HG03460 (cell line): Measurements from ENCODE around the gene BLCAP.

Experiments
- ATAC-seq: cut with Tn5 transposase; IDR thresholded peaks from one replicate; pipeline ENCODE4 v1.9.1; 2021; ENCODE audit not compliant: unreplicated experiment

BLCAP gene

DNA sequence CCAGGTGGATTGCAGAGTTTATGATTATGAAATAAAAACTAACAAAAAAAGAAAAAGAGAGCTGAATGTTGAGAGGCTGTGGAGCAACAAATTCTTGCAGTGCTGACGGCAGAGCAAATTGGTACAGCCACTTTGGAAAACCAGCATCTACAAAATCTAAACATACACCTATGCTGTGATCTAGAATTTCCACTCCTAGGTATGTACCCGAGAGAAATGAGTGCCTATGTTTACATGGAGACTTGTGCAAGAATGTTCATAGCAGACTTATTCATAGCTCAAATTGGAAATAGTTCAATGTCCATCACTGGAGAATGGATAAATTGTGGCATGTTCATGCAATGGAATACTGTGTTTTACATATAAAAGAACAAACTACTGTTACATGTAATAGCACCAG is 3.0 kb upstream of the BLCAP start:
- no peak for ATAC-seq

DNA sequence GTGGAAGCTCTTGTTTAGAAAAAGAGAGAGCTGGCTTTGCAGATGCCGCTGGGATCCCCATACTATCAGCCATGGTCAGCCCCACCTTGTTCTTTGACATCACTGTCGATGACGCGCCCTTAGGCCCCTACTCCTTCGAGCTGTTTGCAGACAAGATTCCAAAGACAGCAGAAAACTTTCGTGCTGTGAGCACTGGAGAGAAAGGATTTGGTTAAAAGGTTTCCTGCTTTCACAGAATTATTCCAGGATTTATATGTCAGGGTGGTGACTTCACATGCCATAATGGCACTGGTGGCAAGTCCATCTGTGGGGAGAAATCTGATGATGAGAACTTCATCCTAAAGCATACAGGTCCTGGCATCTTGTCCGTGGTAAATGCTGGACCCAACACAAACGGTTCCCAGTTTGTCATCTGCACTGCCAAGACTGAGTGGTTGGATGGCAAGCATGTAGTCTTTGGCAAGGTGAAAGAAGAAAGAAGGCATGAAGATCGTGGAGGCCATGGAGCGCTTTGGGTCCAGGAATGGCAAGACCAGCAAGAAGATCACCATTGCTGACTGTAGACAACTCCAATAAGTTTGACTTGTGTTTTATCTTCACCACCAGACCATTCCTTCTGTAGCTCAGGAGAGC is 2.4 kb upstream of the BLCAP start:
- ATAC-seq: no peak

DNA sequence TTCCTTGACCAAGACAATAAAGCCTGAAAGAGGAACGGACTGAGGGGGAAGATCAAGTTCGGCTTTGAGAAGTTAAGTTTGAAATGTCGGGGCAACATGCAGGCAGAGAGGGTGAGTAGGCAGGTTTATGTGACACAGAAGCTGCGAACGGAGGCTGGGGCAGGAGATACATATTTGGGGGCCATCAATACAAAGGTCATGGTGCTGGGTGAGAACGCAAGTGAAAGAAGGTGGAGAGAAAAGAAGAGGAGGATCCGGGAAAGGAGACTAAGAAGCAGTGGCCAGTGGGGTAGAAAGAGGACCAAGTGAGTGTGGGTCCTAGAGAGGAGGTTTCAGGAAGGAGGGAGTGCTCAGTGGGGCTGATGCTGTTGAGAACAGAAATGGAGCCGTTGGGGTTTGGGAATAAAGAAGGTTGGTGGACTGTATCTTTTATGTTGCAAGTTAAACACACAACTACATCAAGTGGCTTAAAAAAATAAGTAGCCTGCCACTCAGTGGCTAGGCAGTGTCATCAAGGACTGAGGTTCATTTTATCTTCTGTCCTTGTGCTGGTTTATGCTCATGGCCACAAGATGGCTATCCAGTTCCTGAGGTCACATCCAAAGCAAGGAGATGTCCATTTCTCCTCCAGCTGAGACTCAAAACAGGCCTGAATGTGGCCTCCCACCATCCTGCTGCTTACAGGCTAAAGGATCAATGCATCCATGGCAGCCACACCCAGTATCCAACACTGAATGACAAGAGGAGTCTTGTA is 1.7 kb upstream of the BLCAP start:
- ATAC-seq: no peak

DNA sequence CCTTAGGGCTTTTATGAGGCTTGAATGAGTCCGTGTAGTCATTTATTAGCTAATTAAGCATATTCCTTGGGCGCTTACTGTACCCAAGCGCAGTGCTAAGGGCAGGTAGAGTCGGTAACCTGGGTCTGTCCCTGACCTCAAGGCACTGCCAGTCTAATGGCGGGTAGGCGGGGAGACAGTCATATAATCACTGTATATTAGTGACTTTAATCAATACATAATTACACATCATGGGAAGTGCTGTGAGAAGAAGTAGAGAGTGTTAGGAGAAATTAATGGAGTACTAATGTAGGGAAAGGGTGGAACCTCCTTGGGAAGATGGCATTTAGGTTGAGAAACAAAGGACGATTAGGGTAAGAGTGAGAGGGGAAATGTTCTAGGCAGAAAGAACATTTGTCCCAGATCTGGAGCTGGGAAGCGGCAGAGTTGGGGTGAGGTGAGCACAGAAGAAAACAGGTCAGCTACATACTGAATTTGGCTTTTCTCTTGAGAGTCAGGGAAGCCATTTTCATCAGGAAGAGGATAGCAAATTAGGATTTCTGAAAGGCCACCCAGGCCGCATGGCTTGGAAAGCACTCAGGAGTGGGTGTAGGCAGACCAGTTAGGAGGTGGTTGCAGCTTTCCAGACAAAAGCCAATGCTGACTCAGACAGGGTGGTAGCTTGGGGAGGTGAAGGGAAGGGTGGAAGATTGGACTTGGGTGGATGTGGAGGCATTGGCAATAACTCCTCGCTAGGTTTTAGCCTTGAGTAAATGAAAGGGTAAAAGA is 954 bp upstream of the BLCAP start:
- ATAC-seq: no peak

DNA sequence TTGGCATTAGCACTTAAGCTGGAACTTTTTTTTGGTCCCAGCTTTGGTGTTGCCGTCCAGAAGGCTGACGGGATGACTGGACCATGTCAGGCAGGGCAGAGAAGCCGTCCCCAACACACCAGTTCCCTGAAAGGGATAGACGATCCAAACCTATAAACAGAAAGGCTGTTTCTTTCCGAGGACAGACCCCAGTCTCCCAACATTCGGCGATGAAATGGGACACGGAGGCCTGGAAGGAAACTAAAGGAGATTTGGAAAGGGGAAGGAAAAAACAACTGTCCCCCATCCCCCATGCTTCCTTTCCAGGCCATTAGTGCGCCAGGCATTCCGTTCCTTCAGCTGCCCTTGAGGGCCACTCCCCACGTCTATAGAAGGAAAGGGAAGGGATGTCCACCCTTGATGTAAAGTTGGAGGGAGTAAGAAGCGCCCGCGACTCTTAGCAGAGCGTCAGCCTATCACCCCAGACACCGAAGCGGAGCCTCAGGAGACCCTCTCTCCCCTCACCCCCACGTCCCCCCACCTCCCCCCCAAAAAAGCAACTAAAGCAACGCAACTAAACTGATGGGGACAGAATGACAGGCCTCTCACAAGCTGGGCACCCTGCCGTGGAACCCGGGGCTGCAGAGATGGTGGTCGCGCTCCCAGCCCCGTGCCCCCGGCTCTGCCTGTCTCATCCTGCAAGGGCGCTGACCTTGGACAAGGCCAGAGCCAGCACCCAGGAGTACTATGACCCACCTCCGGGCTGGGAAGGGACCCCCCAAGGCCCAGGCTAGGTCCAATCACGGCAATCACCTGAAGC is 638 bp downstream of the BLCAP start:
- no peak for ATAC-seq

DNA sequence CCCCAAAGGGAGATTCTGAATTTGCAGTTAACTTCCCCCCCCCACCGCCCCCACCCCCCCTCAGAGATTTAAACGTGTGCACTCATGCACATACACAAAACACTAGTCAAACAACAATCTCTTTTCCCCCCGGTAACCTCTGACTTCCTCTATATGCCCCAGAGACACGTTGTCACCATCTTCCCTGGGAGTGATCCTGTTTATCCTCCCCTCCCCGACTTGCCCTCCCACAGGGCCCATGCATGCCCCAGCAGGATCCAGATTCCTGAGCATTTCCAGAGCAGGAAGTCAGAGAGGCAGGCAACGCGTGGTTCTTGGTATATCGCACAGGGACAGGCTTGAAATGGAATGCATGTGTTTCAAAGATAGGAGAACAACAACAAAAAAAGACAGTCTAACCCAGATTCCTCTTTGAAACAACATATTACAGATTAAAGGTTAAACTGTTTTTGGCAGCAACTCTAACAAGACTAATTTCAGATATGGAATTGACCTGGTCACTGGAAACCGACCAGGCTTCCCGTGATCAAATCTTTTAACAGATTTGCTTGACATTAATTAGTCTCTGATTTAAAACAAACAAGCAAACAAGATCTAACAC is 1.3 kb downstream of the BLCAP start:
- ATAC-seq: no peak

DNA sequence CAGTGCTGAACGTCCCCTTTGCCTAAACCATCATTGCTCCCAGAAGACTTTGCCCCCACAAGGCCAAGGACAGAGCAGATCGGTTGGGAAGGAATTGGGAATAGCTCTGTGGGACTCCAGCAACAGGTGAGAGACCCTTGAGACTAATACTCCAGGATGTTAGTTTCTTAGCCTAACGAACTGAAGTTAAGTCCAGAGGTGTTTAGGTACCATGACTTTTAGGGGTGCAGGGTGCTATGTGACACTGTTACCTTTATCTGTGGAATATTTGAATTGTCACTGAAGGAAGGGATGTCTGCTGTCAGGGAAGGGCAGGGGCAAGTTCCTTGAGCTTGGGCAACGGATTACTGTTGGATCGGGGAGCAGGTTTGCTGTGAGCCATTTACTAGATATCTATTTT is 1.9 kb downstream of the BLCAP start:
- no peak for ATAC-seq

DNA sequence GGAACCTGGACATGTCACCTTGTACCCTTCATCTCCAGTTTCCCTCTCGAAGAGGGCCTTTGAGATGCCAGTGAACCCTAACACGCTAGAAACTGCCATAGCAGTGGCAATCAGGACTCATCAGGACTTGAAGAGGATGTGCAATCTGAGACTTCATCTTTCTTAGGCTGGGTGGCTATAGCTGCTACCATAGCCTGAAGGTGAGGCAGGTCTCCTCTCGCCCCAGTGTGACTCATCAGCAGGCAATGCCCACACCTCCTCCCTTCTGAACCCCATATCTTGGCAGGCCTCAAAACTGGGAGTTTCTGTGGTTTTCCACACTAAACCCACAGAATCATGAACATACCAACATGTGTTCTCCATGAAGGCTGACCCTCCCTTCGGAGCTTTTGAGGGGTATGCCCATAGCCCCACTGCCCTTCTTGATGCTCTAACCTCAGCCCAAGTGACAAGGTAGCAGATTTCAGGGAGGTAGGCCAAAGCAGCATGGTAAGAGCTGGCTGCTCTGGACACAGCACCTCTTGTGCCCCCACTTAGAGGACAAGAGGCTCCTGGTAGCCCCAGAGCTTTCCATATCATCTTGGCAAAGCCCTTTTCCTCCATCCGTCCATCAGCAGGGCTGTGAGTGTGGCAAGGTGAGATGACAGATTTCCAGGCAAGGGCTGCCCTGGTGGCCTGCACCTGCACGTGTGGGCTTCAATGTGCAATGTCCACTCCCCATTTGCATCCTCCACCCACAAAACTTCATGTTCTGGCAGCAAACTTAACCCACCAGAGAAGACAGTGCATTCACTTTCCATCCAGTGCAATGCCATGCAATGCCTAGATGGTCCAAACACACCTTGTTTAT is 2.6 kb downstream of the BLCAP start:
- no peak for ATAC-seq

DNA sequence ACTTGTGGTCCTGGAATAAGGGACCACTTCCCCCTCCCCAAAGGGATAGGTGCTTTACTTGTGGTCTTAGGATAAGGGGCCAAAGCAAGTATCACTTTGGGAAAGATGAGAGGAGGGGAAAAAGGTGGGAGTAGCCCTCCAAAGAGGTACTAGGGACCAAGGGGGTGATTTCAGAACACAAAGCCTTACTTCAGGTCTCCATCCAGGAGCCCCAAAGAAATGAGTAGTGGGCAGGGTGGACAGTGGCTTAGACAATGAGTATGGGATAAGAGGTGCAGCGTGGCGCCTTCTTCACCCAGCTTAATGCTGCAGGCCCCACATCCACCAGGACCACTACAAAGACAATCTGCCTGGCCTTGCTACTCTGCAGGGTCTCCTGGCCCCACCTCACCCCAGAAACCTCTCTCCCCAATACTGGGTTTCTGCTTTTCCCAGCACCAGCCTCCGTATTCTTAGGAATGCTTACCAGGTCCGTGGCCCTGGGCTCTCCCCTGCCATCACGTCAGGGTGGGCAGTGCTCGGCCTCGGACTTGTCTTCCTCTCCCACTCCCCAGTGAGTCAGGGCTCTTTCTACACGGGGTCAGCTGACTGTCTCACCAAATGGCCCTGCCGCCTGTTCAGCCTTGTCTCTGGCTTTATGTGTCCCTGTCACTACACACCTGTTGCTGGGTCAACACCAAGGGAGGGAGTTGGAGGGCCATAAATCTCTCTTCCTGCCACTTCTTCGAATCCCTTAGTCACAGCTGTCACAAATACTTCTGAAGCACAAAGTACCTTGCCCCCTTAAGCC is 3.6 kb downstream of the BLCAP start:
- ATAC-seq: no peak

DNA sequence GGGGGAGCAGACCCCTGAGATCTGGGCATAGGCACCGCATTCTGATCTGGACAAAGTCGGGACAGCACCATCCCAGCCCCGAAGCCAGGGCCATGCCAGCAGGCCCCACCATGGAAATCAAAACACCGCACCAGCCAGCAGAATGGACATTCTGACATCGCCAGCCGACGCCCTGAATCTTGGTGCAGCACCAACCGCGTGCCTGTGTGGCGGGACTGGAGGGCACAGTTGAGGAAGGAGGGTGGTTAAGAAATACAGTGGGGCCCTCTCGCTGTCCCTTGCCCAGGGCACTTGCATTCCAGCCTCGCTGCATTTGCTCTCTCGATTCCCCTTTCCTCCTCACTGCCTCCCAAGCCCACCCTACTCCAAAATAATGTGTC is 4.7 kb downstream of the BLCAP start:
- ATAC-seq: no peak

DNA sequence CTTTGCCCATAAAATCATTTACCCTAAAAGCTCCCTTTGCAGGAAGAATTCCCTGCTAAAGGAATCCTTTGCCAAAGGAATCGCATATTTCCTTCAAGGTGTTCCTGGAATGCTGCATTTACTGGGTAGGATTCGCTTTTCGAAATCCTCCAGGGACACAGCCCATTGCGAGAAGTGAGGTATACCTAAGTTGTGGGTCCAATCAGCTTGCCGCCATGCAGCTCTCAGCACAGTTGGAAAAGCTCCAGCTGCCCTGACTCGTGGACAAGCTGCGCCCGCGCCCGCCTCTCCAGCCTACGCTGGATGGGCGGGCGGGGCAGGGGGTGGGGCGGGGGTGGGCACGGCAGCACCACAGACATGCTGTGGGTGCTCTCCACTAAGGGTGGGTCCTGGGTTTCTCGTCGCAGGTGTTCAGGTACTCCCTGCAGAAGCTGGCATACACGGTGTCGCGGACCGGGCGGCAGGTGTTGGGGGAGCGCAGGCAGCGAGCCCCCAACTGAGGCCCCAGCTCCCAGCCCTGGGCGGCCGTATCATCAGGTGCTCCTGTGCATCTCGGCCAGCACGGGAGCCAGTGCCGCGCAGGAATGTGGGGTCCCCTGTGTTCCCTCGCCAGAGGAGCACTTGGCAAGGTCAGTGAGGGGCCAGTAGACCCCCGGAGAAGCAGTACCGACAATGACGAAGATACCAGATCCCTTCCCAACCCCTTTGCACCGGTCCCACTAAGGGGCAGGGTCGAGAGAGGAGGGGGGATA is 5.2 kb downstream of the BLCAP start:
- no peak for ATAC-seq

DNA sequence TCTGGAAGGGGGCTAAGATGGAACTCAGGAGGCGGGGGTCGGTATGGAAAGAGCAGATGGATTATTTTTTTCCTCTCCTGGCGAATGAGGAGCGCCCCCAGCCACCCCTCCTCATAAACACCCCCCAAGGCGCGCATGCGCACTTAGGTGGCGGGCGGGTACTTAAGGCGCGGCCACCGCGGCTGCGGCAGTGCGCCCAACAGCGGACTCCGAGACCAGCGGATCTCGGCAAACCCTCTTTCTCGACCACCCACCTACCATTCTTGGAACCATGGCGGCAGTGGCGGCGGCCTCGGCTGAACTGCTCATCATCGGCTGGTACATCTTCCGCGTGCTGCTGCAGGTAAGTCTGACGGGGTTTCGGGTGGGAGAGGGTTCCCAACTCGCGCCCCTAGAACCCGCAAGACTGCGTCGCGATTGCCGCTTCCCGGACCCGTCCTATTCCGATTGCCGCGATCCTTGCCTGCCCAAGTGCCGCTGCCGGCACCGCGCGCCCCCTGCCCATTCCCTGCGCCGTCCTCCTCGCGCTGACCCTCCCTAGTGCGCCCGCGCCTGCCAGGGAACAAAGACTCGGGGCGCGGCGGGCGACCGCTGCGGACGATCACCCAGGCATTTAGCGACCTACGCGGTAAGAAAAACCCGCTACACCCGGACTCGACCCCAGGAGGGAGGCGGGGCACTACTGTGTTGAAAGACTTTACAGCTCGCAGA is 6.5 kb downstream of the BLCAP start, which contains the start of gene NNAT:
NNAT (plus strand) TSS at position 190 of the 711 bp plus-strand sequence; CDS start at position 272, 82 bp downstream.
- no peak for ATAC-seq

DNA sequence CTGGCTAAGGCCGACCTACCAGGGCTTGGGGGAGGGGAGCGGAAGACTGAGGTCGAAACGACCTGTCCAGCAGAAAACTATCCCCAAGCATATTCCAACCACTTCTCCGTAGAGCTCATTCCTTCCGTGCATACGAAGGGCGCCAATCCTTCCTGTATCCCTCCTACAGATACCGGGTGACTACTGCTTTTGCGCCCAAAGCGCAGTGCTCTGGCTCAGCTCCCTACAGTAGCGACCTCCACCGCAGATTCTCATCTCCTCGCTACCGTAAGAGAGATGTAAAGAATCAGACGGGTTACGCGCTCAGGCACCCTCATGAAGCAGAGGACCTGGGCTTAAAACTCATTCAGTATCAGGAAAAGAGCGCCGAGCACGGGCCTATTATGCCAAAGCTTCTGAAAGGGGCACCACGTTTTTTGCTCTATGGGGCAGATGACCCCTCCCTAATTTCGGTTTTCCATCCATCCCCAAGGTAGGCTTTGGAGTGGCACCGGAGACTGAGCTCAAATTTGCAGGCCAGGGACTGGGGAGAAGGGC is 7.2 kb downstream of the BLCAP start:
- no peak for ATAC-seq

DNA sequence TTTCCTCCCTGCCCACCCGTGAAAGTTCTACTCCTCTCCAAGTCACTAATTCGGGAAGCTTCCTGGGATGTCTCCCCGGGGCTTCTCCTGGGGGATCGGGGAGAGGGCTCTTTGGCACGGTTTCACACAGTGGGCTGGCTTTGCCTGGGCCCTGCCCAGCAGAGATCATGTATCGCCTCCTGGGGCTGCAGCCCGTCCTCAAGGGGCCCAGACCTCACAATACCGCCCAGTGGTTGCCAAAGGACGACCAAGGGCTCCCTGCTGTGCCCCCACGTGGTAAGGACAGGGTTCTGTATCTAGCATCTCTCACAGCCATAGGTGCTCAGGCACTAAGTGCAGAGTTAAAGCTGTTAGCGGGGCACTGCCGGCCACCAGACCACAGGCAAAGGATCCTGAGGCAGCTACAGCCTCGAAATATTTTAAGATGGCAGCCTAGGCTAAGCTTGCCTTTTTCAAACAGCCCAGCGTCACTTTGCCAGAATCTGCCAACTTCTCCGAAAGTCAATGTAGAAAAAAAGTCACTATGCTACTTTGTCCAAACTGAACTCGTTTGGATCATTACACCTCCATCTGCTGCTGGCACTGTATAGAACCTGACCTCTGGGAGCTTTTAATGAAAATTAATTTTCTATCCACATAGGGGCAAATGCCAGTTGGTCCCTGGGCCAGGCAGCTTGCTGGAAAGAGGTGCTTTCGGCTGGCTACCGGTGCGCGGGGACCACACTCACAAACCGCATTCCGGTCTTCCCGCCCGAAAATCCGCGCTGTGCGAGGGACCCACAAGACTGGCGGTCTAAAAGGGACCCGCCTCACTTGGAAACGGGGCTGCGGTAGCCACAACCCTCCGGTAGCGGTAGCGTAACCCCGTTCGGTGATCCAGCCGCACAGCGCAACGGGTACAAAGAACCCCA is 7.9 kb downstream of the BLCAP start:
- ATAC-seq: no peak

DNA sequence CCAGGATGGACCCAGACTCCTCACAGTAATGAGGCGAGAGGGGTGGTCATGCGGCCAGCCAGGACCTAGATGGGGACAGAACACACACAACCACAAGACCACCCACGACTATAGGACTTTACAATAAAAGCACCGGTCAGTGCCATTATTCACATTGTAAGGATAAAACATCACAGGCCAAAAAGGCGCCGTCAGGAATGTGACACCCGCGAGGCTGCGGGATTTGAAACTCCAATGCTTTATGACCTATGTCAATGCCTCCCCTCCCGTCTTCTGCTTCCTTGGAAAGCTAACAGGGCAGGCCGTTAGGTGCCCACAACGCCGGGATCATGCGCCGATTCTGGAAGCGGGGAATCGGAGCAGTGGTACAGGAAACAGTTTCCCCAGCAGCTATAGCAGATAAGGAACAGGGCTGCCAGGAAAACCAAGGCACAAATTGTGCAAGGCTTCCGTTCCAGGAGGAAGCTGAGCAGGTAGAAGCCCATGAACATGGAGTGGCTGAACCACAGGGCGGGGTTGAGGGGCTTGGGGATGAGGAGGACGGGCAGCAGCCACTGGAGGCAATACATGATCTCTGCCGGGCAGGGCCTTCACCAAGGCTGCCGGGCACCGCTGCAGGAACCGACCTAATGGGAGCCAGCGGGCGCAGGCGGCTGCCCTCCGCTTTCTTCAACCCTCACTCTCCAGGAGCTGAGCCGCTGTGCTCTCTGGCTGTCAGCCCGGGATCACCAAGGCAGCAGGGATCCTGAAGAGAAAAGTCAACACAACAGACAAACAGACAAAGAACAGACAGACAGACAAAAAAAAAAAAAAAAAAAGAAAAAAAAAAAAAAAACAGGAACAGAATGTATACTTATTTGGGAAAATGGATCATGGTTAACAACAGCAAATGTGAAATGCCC is 8.8 kb downstream of the BLCAP start:
- no peak for ATAC-seq
